ENCODE data around the gene PAK6.

Gene PAK6

GRCh38 chr15:40279437-40280141 is 40.7 kb downstream of the PAK6 start:
- peak; percentile 49 for DNase-seq

DNA sequence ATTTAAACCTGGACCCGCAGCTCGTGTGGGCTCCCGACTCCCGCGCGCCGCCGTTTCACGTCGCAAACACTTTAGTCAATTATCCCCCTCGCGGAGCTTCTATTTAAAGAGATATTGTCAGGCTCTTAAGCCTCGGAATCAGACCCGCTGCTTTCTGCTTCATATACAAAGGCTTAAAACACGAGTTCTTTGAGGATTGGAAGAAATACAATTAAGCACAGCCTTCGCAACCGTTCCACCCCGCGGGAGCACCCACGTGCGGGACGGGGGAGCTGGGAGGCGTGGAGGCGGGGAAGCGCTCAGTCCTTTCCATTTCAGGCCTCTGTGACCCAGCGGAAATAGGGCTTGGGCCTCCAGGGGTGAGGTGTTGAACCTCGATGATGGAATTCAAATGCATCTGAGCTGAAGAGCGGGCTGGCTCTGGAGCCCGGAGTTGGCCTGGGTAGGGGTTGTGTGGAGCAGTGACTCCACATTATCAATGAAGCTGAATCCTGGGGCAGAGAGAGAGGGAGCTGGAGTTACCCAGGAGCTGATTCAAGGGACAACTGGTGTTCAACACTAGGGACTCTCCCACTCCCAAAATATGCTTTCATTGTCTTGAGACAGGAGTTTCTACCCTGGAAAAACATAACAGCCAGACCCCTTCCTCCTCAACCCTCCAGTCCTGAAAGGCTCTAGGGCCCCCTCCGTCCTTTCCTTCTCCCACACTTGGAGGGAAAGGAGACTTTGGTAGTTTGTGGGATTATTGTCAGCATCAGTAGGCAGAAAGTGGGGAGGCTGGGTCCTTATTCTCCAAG is 41.6 kb downstream of the PAK6 start:
- DNase-seq: no peak

DNA sequence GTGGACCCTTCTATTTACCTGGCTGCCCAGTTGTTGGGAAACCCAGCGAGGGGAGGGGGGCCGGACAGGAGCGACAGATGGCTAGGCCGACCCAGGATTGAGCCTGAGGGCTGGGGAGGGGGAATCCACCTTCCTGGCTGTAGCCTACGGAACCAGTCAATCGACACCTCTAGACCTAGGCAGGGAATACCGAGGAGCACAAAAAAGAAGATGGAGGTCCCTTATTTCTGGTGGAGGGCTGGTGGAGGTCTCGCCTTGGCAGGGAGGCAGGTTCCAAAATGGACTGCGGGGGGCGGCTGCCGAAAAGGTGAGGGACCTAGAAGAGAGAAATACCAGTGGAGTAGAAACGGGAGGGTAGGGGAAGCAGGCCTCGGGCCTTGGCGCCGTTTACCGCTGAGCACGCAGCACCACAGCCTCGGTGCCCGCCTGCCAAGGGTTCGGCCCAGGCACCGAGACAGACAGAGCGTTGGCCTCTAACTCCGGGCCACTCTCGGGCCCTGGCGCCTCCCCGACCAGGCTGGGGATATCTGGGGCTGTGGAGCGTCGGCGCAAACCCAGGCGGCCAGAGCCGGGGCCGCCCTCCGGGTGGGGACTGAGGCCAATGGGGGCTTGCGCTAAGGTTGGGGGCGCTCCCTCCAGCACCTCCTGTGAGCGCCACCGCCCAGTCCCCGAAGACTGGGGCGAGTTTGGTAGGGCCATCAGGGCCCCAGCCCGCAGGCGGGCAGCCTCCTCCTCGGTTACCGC is 42.4 kb downstream of the PAK6 start:
- DNase-seq: no peak

GRCh38 chr15:40281801-40282146 is 42.9 kb downstream of the PAK6 start:
- DNase-seq: no peak

DNA sequence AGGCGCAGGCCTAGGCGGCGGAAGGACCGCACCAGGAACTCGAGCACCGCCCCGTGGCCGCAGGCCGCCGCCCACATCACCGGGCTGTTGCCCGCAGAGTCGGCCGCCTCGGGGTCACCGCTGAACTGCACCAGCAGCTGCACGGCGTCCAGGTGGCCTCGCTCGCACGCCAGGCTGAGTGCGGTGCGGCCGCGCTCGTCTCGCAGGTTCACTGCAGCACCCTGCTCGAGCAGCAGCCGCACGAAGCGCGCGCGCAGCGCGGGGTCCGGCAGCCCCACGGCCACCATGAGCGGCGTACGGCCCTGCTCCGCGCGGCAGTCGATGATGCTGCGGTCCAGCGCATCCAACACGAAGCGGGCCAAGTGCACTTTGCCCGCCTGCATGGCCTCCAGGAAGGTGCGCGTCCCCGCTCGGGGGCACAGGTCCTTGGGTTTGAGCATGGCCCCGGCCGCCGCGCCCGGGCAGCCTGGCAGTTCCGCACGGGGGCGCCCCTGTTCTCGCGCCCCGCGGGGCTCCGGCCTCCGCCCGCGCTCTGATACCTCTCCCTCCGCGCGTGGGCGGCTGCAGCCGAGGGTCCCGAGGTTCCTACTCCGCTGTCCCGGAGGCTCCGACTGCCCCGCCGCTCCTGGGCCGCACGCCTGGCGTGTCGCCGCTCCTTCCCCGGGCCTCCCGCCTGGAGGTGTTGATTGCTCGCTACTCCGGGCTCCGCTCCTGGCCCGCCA is 43.4 kb downstream of the PAK6 start:
- DNase-seq: no peak

DNA sequence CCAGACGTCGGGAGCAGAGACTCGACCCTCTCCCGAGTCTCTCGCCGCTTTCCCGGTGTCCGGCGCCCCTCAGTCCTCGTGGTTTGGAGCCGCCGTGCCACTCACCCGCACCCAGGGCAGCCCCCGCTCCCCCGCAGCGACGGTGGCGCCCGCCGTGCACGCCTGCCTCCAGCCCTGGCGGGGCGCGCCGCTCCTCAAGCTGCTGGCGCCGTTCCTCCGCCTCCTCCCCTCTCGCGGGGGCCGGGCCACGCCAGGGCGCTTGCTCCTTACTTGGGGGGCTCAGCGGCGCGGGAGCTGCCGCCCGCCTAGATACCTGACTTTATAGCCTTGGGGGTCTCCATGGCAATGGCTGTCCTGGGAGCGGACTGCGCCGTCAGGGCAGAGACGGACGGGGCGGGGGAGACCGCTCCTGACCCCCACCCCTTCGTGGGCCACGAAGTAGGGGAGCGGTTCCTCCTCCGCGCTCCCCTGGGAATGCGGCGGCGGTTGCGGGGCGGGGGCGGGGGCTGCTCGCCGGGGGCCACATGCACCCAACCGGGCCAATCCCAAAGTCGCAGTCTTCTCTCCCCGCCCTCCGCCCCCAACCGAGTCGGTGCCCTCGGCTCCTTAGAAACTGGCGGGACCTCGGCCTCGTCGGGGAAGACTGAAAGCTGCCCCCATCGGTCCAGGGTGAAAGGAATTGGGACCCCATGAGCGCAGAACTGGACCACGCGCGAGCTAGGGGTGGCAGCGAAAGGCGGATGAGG is 44.2 kb downstream of the PAK6 start, which contains the start of gene ANKRD63:
TSS of gene ANKRD63 (minus strand) at position 196 of the 746 bp plus-strand sequence. CDS start 478 bp downstream, outside the sequence.
- no peak for DNase-seq

DNA sequence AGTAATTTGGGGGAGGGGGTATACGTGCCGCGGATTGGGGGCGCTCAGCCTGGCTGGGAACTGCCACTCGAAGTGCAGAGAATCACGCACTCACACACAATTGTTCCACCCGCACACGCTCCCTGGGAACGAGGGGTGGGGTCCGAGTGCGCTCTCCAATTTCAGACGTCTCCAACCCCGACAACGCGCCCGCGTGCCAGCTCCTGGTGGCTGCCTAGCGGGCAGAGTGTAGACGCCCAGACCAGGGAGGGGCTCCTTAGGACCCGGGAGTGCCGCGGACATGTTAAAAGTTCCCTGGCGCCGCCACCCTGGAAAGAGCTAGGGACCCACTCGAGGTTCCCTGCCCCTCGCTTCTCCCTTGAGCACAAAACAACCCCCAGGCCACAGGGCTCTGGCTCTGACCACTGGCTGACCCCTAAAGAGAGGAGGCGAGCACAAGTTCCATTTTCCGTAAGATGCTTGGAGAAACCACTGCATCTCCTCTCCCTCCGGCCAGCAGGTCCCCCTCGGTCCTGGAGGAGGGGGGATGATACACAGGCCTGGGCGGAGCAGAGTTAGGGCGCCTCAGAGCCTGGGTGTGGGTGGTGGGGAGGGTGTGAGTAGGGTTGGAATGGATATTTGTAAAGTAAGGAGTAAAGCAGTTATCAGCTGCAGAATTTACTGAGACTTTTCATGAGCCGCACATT is 44.9 kb downstream of the PAK6 start:
- DNase-seq: no peak

GRCh38 chr15:40285151-40285550 is 46.3 kb downstream of the PAK6 start:
- DNase-seq: no peak

GRCh38 chr15:40285554-40286011 is 46.7 kb downstream of the PAK6 start:
- DNase-seq: no peak

DNA sequence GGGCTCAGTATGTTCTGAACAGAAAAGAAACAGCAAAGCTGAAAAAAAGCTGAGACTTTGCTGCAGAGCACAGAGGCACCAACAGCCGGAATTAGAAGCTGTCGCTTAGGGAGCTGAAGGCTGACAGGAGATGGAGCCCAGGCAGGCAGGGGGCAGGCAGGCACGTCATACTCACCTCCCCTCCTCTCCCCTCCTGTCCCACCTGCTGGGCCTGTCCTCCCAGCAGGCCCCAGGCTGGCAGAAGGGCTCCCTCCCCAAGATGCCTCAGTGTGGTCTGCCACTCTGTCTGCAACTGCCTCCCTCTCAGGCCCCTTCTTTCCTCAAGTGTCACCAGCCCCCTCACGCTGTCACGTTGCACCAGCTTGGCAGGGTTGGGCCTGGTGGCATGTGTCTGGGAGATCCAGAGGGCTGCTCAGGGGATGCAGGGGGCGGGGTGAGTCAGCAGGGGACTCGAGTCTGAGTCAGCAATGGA is 47.2 kb downstream of the PAK6 start:
- DNase-seq: no peak

DNA sequence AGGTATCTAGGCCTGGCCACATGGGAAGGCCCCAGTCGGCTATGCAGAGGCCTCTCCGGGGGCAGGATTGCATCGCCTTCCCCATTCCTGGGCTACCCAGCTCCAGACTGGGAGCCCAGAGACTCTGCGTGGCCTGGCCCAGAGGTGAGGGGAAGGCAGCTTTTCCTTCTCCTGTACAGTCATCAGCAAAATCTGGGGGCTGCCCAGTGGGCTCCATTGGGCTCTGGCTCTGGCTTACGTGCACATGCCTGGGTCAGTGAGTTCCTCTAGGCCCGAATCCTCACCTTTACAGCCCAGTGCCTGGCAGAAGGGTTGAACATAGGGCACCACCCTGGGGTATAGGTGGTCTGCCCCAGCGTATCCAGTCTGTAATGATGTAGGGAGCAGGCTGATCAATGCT is 47.9 kb downstream of the PAK6 start:
- DNase-seq: no peak

GRCh38 chr15:40287505-40287904 is 48.6 kb downstream of the PAK6 start:
- no peak for DNase-seq

DNA sequence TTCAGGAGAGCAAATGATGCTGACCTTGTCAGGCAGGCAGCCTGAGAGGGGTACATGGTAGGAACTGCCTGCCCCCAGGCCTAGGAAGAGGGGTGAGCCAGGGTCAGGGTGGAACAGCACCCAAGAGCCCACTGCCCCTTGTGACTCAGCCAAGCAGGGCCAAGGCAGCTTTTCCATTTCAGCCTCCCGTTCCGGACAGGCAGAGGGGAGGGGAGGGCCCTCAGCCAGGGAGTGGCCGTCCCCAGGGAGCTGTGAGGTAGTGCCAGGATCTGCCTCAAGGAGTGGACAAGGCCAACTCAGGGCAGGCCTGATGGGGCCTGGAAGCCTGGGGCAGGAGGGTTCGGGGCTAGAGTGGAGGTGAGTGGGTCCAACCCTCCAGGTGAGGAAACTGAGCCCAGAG is 49.1 kb downstream of the PAK6 start:
- no peak for DNase-seq

DNA sequence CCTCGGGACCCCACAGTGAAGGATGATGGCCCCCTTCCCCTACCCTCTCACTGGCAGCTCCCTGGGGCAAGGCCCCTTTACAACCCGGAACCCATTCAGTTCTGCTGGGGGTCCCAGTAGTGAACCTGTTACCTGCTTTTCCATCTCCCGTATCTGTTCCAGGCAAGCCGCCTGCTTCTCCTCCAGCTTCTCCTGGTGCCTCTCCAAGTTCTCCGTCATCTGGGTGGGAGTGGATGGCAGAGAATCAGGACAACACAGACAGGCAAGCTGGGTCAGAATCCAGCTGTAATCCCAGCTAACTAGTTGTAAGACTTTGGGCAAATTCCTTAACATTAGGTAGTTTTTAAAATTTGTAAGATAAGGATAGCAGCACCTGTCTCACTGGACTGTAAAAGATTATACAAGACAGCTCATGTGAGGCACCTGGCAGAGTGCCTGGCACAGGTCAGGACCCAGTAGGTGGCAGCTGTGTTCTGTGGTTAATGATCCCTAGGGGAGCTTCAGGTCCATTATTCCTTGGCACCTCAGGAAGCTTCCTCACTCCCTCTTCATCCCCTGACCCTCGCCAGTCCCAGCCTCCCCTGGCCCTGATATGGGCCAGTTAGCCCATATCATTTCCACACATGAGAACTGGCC is 50.4 kb downstream of the PAK6 start:
- peak; percentile 21 for DNase-seq

GRCh38 chr15:40290545-40290917 is 51.7 kb downstream of the PAK6 start:
- no peak for DNase-seq

GRCh38 chr15:40290918-40291574 is 52.2 kb downstream of the PAK6 start:
- DNase-seq: no peak

DNA sequence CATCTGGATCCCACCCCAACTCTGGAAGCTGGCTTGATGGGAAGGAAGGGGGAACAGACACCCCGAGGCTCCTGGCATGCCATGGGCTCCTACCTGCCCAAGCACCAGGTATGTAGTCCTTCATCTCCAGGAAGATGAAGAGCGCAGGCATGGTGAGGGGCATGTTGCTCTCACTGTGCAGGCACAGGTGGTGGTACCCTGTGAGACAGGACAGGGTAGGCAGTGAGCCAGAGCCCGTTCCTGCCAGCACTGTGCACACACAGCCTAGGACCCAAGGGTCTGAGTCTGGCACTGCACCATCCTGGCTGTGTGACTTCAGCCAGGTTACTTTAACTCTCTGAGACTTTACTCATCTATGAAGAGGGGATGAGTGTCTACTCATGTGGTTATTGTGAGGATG is 53.4 kb downstream of the PAK6 start:
- DNase-seq: no peak

DNA sequence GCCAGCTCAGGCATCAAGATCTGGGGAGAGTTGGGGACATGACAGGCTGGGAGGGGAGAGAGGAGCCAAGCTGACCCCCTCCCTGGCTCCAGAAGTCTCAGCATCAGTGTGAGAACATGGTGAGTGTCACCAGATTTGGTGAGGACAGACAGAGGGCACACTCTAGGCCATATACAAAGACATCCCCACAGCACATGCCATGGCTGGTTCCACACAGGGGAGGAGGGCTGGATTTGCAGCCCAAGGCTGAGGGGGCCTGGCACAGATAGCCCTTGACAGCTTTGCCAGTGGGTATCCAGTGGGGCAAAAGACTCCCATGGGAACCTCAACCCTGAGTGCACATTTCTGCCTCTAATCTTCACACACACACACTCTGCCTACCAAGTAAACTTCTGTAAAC is 54.1 kb downstream of the PAK6 start:
- no peak for DNase-seq

GRCh38 chr15:40293905-40294895 is 55.3 kb downstream of the PAK6 start:
- DNase-seq: no peak
